ENCODE results near the gene ADAMTS20. TPM values are rescaled to one million over a fixed set of nuclear protein-coding genes. Genes with fewer than 3 reads are reported as not detected.

Gene ADAMTS20
- total RNA-seq, 1 experiment from 2014 or later, result not detected

DNA sequence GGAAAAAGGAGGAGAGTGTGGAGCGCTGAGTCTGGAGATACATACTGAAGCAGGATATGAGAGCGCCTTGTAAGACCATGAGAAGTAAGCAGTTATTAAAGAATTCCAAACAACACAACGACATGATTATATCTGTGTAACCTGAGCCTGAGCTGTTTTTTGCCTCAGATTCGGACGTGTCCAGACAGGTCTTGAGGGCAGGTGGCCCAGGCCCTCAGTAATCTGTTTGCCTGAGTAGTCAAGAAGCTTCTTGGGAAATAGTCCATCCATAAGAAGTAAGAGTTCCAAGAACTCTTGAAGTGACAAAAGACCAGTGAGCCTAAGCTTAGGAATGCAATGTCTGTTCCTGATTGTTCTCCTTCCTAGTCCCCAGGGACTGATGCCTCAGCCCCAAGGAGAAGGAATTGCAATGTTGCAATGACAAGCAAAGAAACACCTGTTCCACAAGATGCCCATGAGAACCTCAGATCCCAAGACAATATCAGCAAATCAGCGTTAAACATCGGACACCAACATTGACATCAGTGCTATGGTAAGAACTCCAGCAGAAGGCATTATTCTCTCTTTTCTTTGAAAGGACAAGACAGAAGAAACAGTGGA is 34.7 kb upstream of the ADAMTS20 start:
- ATAC-seq (no peak), DNase-seq (ENCODE audit: low read depth, low spot score) (no peak)
- Histone ChIP-seq H3K4me1 (ENCODE audit: control insufficient read depth, insufficient read depth, low read length) (no peaks in the 10 kb centered on the region), H3K4me3 (ENCODE audit: low read depth in 2 of 2, low read length in 2 of 2) (no peak overlapping the region), H3K27ac (ENCODE audit: low read length) (no peak overlapping the region), H3K36me3 (ENCODE audit: control insufficient read depth, insufficient read depth, low read length) (no peaks in the 10 kb centered on the region), H3K27me3 (ENCODE audit: control insufficient read depth, insufficient read depth, low read length) (no peaks in the 10 kb centered on the region), H3K9me3 (ENCODE audit: control insufficient read depth, insufficient read depth, low read depth, low read length) (no peaks in the 10 kb centered on the region)
- ChIA-PET POLR2A (interaction anchor here (0.5 kb wide), 1 partner anchor 12 kb away, joined by 7 read pairs; no protein-coding TSS in a partner anchor), CTCF (no interaction called here)
- BruUV-seq (replicated peaks), result no TSS peak
- intact Hi-C loops (cut with micrococcal nuclease; ENCODE audit: unreplicated experiment), result no loop called here
- TF ChIP-seq POLR2AphosphoS5 (IDR thresholded peaks at IDR 0.05; ENCODE audit: low read depth, low read length), result no peak
- TF ChIP-seq, protein P1, sequence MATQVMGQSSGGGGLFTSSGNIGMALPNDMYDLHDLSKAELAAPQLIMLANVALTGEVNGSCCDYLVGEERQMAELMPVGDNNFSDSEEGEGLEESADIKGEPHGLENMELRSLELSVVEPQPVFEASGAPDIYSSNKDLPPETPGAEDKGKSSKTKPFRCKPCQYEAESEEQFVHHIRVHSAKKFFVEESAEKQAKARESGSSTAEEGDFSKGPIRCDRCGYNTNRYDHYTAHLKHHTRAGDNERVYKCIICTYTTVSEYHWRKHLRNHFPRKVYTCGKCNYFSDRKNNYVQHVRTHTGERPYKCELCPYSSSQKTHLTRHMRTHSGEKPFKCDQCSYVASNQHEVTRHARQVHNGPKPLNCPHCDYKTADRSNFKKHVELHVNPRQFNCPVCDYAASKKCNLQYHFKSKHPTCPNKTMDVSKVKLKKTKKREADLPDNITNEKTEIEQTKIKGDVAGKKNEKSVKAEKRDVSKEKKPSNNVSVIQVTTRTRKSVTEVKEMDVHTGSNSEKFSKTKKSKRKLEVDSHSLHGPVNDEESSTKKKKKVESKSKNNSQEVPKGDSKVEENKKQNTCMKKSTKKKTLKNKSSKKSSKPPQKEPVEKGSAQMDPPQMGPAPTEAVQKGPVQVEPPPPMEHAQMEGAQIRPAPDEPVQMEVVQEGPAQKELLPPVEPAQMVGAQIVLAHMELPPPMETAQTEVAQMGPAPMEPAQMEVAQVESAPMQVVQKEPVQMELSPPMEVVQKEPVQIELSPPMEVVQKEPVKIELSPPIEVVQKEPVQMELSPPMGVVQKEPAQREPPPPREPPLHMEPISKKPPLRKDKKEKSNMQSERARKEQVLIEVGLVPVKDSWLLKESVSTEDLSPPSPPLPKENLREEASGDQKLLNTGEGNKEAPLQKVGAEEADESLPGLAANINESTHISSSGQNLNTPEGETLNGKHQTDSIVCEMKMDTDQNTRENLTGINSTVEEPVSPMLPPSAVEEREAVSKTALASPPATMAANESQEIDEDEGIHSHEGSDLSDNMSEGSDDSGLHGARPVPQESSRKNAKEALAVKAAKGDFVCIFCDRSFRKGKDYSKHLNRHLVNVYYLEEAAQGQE (IDR thresholded peaks at IDR 0.05; ENCODE audit: insufficient read depth in 1 of 2, low read depth in 2 of 2, low read length in 1 of 2), result no peak
- TF ChIP-seq, protein P2, sequence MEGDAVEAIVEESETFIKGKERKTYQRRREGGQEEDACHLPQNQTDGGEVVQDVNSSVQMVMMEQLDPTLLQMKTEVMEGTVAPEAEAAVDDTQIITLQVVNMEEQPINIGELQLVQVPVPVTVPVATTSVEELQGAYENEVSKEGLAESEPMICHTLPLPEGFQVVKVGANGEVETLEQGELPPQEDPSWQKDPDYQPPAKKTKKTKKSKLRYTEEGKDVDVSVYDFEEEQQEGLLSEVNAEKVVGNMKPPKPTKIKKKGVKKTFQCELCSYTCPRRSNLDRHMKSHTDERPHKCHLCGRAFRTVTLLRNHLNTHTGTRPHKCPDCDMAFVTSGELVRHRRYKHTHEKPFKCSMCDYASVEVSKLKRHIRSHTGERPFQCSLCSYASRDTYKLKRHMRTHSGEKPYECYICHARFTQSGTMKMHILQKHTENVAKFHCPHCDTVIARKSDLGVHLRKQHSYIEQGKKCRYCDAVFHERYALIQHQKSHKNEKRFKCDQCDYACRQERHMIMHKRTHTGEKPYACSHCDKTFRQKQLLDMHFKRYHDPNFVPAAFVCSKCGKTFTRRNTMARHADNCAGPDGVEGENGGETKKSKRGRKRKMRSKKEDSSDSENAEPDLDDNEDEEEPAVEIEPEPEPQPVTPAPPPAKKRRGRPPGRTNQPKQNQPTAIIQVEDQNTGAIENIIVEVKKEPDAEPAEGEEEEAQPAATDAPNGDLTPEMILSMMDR (IDR thresholded peaks at IDR 0.05), result no peak
- no peak for TF ChIP-seq TCF7L2 (IDR thresholded peaks at IDR 0.05; ENCODE audit: low read depth, low read length)
- no peak for TF ChIP-seq SIN3A (IDR thresholded peaks at IDR 0.05; ENCODE audit: borderline replicate concordance, insufficient read depth, low read depth, low read length)
- in situ Hi-C loops (cut with HindIII; ENCODE audit: low pct_unique_long_range_greater_than_20kb, low sequenced_read_pairs), result no loop called here

DNA sequence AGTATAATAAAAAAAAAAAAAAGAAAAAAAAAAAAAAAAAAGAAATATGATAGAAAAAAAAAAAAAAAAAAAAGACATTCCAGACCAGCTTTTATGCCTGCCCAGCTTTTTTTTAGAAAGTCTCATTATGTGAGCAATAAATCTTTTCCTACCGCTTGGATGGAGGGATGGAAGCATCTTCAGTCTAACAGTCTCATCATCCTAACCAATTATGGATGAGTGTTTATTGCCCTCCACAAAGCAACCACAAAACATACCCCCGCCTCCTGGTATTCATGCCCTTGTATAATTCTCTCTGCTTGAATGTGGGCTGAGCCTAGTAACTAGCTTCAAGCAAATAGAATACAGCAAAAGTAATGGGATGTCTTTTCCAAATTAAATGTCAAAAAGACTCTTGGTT is 33.7 kb upstream of the ADAMTS20 start:
- Histone ChIP-seq H3K4me1 (ENCODE audit: control insufficient read depth, insufficient read depth, low read length) (no peaks in the 10 kb centered on the region), H3K27me3 (ENCODE audit: control insufficient read depth, insufficient read depth, low read length) (no peaks in the 10 kb centered on the region), H3K4me3 (ENCODE audit: low read depth in 2 of 2, low read length in 2 of 2) (no peak overlapping the region), H3K36me3 (ENCODE audit: control insufficient read depth, insufficient read depth, low read length) (no peaks in the 10 kb centered on the region), H3K9me3 (ENCODE audit: control insufficient read depth, insufficient read depth, low read depth, low read length) (no peaks in the 10 kb centered on the region), H3K27ac (ENCODE audit: low read length) (no peak overlapping the region)
- intact Hi-C loops (cut with micrococcal nuclease; ENCODE audit: unreplicated experiment), result no loop called here
- ChIA-PET POLR2A (no interaction called here), CTCF (no interaction called here)
- no TSS peak for BruUV-seq (replicated peaks)
- TF ChIP-seq, protein P1 (IDR thresholded peaks at IDR 0.05; ENCODE audit: insufficient read depth in 1 of 2, low read depth in 2 of 2, low read length in 1 of 2), result no peak
- TF ChIP-seq TCF7L2 (IDR thresholded peaks at IDR 0.05; ENCODE audit: low read depth, low read length) (no peak), POLR2AphosphoS5 (IDR thresholded peaks at IDR 0.05; ENCODE audit: low read depth, low read length) (no peak), SIN3A (IDR thresholded peaks at IDR 0.05; ENCODE audit: borderline replicate concordance, insufficient read depth, low read depth, low read length) (no peak)
- TF ChIP-seq, protein P2 (IDR thresholded peaks at IDR 0.05), result no peak
- ATAC-seq (no peak), DNase-seq (ENCODE audit: low read depth, low spot score) (no peak)
- in situ Hi-C loops (cut with HindIII; ENCODE audit: low pct_unique_long_range_greater_than_20kb, low sequenced_read_pairs), result no loop called here
